Measurements from ENCODE around the gene CSAD.
A peak's percentile ranks its signal among the peaks of the same experiment; 100 is the strongest.
"Not testable (repeated sequence)": the region's sequence is repeated elsewhere in the genome, so short reads cannot be mapped to it uniquely, and the experiment has no call there.

CSAD gene

DNA sequence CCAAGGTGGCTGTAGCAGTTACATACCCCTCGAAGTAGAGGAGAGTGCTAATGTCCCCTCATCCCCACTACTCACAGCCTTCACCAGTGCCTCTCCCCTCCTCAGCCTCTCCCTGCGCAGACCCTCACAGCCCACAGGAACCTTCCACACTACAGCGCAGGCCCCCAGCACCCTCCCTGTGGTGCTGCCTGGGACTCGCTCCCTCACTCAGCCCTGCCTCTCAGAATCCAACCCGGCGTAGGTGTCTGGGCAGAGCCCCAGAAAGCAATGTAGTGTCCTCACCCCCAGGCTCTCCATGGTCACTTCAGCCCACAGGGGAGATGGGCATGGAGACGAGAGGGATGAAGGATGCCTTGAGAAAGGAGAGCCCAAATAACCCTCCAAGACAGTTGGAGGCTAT is 11.1 kb downstream of the CSAD start:
- H3K36me3 ChIP-seq (ENCODE audit: control insufficient read depth, insufficient read depth, low read length) = no peaks in the 10 kb centered on the region
- H3K27ac ChIP-seq (ENCODE audit: low read length) = no peak overlapping the region
- H3K4me1 ChIP-seq (ENCODE audit: control insufficient read depth, insufficient read depth, low read length) = no peaks in the 10 kb centered on the region
- WGBS (ENCODE audit: insufficient coverage, insufficient read length) = no CpG with 5 or more reads among the region's 7 CpGs
- no peaks in the 10 kb centered on the region for H3K9me3 ChIP-seq (ENCODE audit: control insufficient read depth, insufficient read depth, low read length)
- no peak overlapping the region for H3K4me3 ChIP-seq (ENCODE audit: low read length)
- peaks cover 27% of the 10 kb centered on the region for H3K27me3 ChIP-seq (ENCODE audit: control insufficient read depth, insufficient read depth, low read length)
- DNase-seq (ENCODE audit: low read depth, low spot score) = no peak

- DNase-seq (ENCODE audit: low read depth, low spot score) = no peak
- Histone ChIP-seq H3K36me3 (ENCODE audit: control insufficient read depth, insufficient read depth, low read length) (no peaks in the 10 kb centered on the region), H3K4me1 (ENCODE audit: control insufficient read depth, insufficient read depth, low read length) (no peaks in the 10 kb centered on the region)
Observed at GRCh38 chr12:53166837-53167236, 13.9 kb downstream of the CSAD start.

DNA sequence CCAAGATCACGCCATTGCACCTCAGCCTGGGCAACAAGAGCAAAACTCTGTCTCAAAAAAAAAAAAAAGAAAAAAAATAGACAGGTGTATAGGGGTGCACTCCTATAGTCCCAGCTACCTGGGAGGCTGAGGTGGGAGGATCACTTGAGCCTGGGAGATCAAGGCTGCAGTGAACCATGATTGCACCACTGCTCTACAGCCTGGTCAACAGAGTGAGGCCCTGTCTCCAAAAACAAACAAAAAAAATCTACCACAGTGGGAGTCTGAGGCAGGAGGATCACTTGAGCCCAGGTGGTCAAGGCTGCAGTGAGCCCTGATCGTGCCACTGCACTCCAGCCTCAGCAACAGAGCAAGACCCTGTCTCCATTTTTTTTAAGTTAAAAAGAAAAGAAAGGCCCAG is 17.7 kb downstream of the CSAD start:
- H3K4me3 ChIP-seq (ENCODE audit: low read length); H3K4me1 ChIP-seq (ENCODE audit: control insufficient read depth, insufficient read depth, low read length); H3K27ac ChIP-seq (ENCODE audit: low read length); H3K36me3 ChIP-seq (ENCODE audit: control insufficient read depth, insufficient read depth, low read length); H3K27me3 ChIP-seq (ENCODE audit: control insufficient read depth, insufficient read depth, low read length); H3K9me3 ChIP-seq (ENCODE audit: control insufficient read depth, insufficient read depth, low read length); DNase-seq (ENCODE audit: low read depth, low spot score): not testable (repeated sequence)
- no CpG with 5 or more reads among the region's 2 CpGs for WGBS (ENCODE audit: insufficient coverage, insufficient read length)

More at GRCh38 chr12:53166837-53167236, 13.9 kb downstream of the CSAD start:
- Histone ChIP-seq H3K4me3 (ENCODE audit: low read length) (no peak overlapping the region), H3K27ac (ENCODE audit: low read length) (no peak overlapping the region), H3K9me3 (ENCODE audit: control insufficient read depth, insufficient read depth, low read length) (no peaks in the 10 kb centered on the region), H3K27me3 (ENCODE audit: control insufficient read depth, insufficient read depth, low read length) (peaks cover 7% of the 10 kb centered on the region; the same call in 1 of the 2 replicates)

GRCh38 chr12:53161119-53161911 is 19.4 kb downstream of the CSAD start:
- DNase-seq (ENCODE audit: low read depth, low spot score) = no peak
- no peak overlapping the region for H3K27ac ChIP-seq (ENCODE audit: low read length)
- H3K9me3 ChIP-seq (ENCODE audit: control insufficient read depth, insufficient read depth, low read length) = no peaks in the 10 kb centered on the region
- H3K4me1 ChIP-seq (ENCODE audit: control insufficient read depth, insufficient read depth, low read length) = peaks cover 1% of the 10 kb centered on the region; the same call in 1 of the 2 replicates
- H3K27me3 ChIP-seq (ENCODE audit: control insufficient read depth, insufficient read depth, low read length) = no peaks in the 10 kb centered on the region; the same call in 1 of the 2 replicates
- no CpG with 5 or more reads among the region's 8 CpGs for WGBS (ENCODE audit: insufficient coverage, insufficient read length)
- H3K36me3 ChIP-seq (ENCODE audit: control insufficient read depth, insufficient read depth, low read length) = no peaks in the 10 kb centered on the region
- no peak overlapping the region for H3K4me3 ChIP-seq (ENCODE audit: low read length)

DNA sequence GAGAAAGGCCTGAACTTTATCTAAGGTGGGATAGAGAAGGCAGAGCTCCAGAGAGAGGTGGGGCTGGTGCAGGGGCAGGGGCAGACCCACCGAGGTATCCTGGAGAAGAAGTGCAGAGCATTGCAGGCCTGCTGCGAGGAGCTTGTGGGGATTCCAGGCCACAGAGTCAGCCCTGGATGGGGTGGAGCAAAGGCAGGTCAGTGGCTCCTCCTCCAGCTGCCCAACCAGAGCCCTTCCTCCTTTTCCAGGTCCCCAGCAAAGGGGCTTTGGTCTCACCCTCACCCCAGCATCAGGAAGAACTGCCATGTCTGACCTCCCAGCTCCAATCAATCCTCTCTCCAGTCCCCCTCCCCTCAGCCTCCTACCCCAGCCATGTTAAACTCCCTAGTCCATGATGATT is 20.1 kb downstream of the CSAD start:
- H3K27me3 ChIP-seq (ENCODE audit: control insufficient read depth, insufficient read depth, low read length) = no peaks in the 10 kb centered on the region; the same call in 1 of the 2 replicates
- no peak for DNase-seq (ENCODE audit: low read depth, low spot score)
- H3K9me3 ChIP-seq (ENCODE audit: control insufficient read depth, insufficient read depth, low read length) = no peaks in the 10 kb centered on the region
- no peak overlapping the region for H3K4me3 ChIP-seq (ENCODE audit: low read length)
- no peaks in the 10 kb centered on the region for H3K36me3 ChIP-seq (ENCODE audit: control insufficient read depth, insufficient read depth, low read length)
- H3K4me1 ChIP-seq (ENCODE audit: control insufficient read depth, insufficient read depth, low read length) = peaks cover 1% of the 10 kb centered on the region; the same call in 1 of the 2 replicates
- no peak overlapping the region for H3K27ac ChIP-seq (ENCODE audit: low read length)
- no CpG with 5 or more reads among the region's 2 CpGs for WGBS (ENCODE audit: insufficient coverage, insufficient read length)

GRCh38 chr12:53160000-53160399 is 20.7 kb downstream of the CSAD start:
- WGBS (ENCODE audit: insufficient coverage, insufficient read length) = no CpG with 5 or more reads among the region's 16 CpGs
- Histone ChIP-seq H3K27me3 (ENCODE audit: control insufficient read depth, insufficient read depth, low read length) (no peaks in the 10 kb centered on the region; the same call in 1 of the 2 replicates), H3K9me3 (ENCODE audit: control insufficient read depth, insufficient read depth, low read length) (no peaks in the 10 kb centered on the region), H3K36me3 (ENCODE audit: control insufficient read depth, insufficient read depth, low read length) (no peaks in the 10 kb centered on the region), H3K4me1 (ENCODE audit: control insufficient read depth, insufficient read depth, low read length) (peaks cover 1% of the 10 kb centered on the region; the same call in 1 of the 2 replicates), H3K27ac (ENCODE audit: low read length) (no peak overlapping the region), H3K4me3 (ENCODE audit: low read length) (no peak overlapping the region)
- DNase-seq (ENCODE audit: low read depth, low spot score) = no peak

- Histone ChIP-seq H3K9me3 (ENCODE audit: control insufficient read depth, insufficient read depth, low read length) (no peaks in the 10 kb centered on the region), H3K36me3 (ENCODE audit: control insufficient read depth, insufficient read depth, low read length) (no peaks in the 10 kb centered on the region), H3K27me3 (ENCODE audit: control insufficient read depth, insufficient read depth, low read length) (no peaks in the 10 kb centered on the region; the same call in 1 of the 2 replicates), H3K27ac (ENCODE audit: low read length) (no peak overlapping the region), H3K4me1 (ENCODE audit: control insufficient read depth, insufficient read depth, low read length) (peaks cover 1% of the 10 kb centered on the region; the same call in 1 of the 2 replicates), H3K4me3 (ENCODE audit: low read length) (no peak overlapping the region)
- DNase-seq (ENCODE audit: low read depth, low spot score) = peak; percentile 75
- no CpG with 5 or more reads among the region's 14 CpGs for WGBS (ENCODE audit: insufficient coverage, insufficient read length)
Observed at GRCh38 chr12:53159195-53159839, 21.4 kb downstream of the CSAD start.

DNA sequence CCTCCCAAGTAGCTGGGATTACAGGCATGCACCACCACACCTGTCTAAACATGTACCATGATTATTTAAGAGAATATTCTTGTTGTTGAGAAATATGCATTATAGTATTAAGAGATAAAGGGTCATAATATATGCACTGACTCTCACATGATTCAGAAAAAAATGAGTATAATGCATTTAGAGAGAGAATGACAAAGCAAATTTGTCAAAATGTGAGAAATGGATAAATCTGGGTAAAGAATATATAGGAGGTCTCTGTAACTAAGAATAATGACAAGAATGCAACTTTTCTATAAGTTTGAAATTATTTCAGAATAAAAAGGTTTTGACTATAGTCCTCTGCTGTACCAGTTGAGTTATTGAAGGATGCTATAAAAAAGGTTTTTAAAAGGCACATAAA is 28.3 kb downstream of the CSAD start:
- H3K4me3 ChIP-seq (ENCODE audit: low read length) = no peak overlapping the region
- H3K27ac ChIP-seq (ENCODE audit: low read length) = no peak overlapping the region
- DNase-seq (ENCODE audit: low read depth, low spot score) = no peak
- peaks cover 2% of the 10 kb centered on the region; the same call in 1 of the 2 replicates for H3K27me3 ChIP-seq (ENCODE audit: control insufficient read depth, insufficient read depth, low read length)
- no peaks in the 10 kb centered on the region for H3K36me3 ChIP-seq (ENCODE audit: control insufficient read depth, insufficient read depth, low read length)
- no peaks in the 10 kb centered on the region for H3K4me1 ChIP-seq (ENCODE audit: control insufficient read depth, insufficient read depth, low read length)
- H3K9me3 ChIP-seq (ENCODE audit: control insufficient read depth, insufficient read depth, low read length) = no peaks in the 10 kb centered on the region

GRCh38 chr12:53151039-53151438 is 29.7 kb downstream of the CSAD start:
- H3K27me3 ChIP-seq (ENCODE audit: control insufficient read depth, insufficient read depth, low read length) = peaks cover 2% of the 10 kb centered on the region; the same call in 1 of the 2 replicates
- WGBS (ENCODE audit: insufficient coverage, insufficient read length) = no CpG with 5 or more reads among the region's 6 CpGs
- H3K27ac ChIP-seq (ENCODE audit: low read length) = no peak overlapping the region
- H3K4me1 ChIP-seq (ENCODE audit: control insufficient read depth, insufficient read depth, low read length) = no peaks in the 10 kb centered on the region
- H3K9me3 ChIP-seq (ENCODE audit: control insufficient read depth, insufficient read depth, low read length) = no peaks in the 10 kb centered on the region
- no peak for DNase-seq (ENCODE audit: low read depth, low spot score)
- H3K4me3 ChIP-seq (ENCODE audit: low read length) = no peak overlapping the region
- H3K36me3 ChIP-seq (ENCODE audit: control insufficient read depth, insufficient read depth, low read length) = no peaks in the 10 kb centered on the region

GRCh38 chr12:53147653-53148052 is 33.1 kb downstream of the CSAD start:
- Histone ChIP-seq H3K27me3 (ENCODE audit: control insufficient read depth, insufficient read depth, low read length) (no peaks in the 10 kb centered on the region), H3K9me3 (ENCODE audit: control insufficient read depth, insufficient read depth, low read length) (no peaks in the 10 kb centered on the region), H3K4me1 (ENCODE audit: control insufficient read depth, insufficient read depth, low read length) (no peaks in the 10 kb centered on the region), H3K27ac (ENCODE audit: low read length) (no peak overlapping the region), H3K36me3 (ENCODE audit: control insufficient read depth, insufficient read depth, low read length) (no peaks in the 10 kb centered on the region), H3K4me3 (ENCODE audit: low read length) (no peak overlapping the region)
- DNase-seq (ENCODE audit: low read depth, low spot score) = no peak
- no CpG with 5 or more reads among the region's 15 CpGs for WGBS (ENCODE audit: insufficient coverage, insufficient read length)

All from iPS DF 6.9 (cell line).